IMR-90 (cell line): ENCODE data around the gene PLEK2. TPM values are rescaled to one million over a fixed set of nuclear protein-coding genes. Genes with fewer than 3 reads are reported as not detected.

Experiments
- ATAC-seq: fragments of 200-7000 bp; cut with Tn5 transposase; 2 replicates; pipeline ENCODE4 v1.9.1; 2020; ENCODE audit warnings: low read depth, mild to moderate bottlenecking, moderate library complexity
- BruUV-seq: library from RNA; stranded (reverse); fragments of 400-500 nt; replicated peaks from 2 replicates; lab custom pipeline; 2021; lab: Mats Ljungman, UMichigan
- CTCF ChIA-PET: fragments of 300-600 bp; formaldehyde crosslinking; extraction: SDS; loops from one replicate; lab custom pipeline; 2021; ENCODE audit warnings: antibody characterized with exemption; lab: Yijun Ruan, JAX
- POLR2A ChIA-PET: fragments of 300-600 bp; sonication (Branson Sonifier 250); formaldehyde crosslinking; loops from one replicate; lab custom pipeline; 2022; ENCODE audit warnings: antibody characterized with exemption; ENCODE audit not compliant: unreplicated experiment; lab: Charles Lee
- DNase-seq: peaks from one replicate; pipeline ENCODE4 v3.0.0; 2013
- H2AFZ ChIP-seq: replicated peaks from 2 replicates; pipeline ENCODE3; 2013; ENCODE audit warnings: low read length, mild to moderate bottlenecking; ENCODE audit not compliant: poor library complexity
- H2AK5ac ChIP-seq: 2 replicates; pipeline ENCODE4 v1.6.1; 2013; ENCODE audit warnings: low read depth, low read length, inconsistent platforms
- H2AK9ac ChIP-seq: replicated peaks from 2 replicates; pipeline ENCODE3; 2013; ENCODE audit warnings: mild to moderate bottlenecking, low read depth, low read length, moderate library complexity; ENCODE audit not compliant: poor library complexity
- H2BK120ac ChIP-seq: 2 replicates; pipeline ENCODE4 v1.6.1; 2013; ENCODE audit warnings: low read depth, low read length, inconsistent platforms
- H2BK15ac ChIP-seq: 3 replicates; pipeline ENCODE4 v1.6.1; 2013; ENCODE audit warnings: low read depth, low read length, inconsistent platforms
- H2BK20ac ChIP-seq: 2 replicates; pipeline ENCODE4 v1.6.1; 2013; ENCODE audit warnings: low read depth, mild to moderate bottlenecking, inconsistent platforms, low read length, moderate library complexity
- H2BK5ac ChIP-seq: 2 replicates; pipeline ENCODE4 v1.6.1; 2013; ENCODE audit warnings: mild to moderate bottlenecking, low read depth, low read length, inconsistent platforms; ENCODE audit not compliant: poor library complexity, severe bottlenecking
- H3K14ac ChIP-seq: replicated peaks from 2 replicates; pipeline ENCODE4 v1.6.1; 2013; ENCODE audit warnings: low read depth, low read length, inconsistent platforms
- H3K18ac ChIP-seq: 2 replicates; pipeline ENCODE4 v1.6.1; 2013; ENCODE audit warnings: low read depth, low read length, control low read depth
- H3K23ac ChIP-seq: 2 replicates; pipeline ENCODE4 v1.6.1; 2013; ENCODE audit warnings: low read depth, low read length, inconsistent platforms
- H3K27ac ChIP-seq: 2 replicates; pipeline ENCODE4 v1.5.1; 2013; ENCODE audit warnings: mild to moderate bottlenecking, control low read depth, low read length; ENCODE audit not compliant: insufficient read depth
- H3K27me3 ChIP-seq: 2 replicates; pipeline ENCODE4 v1.6.1; 2013; ENCODE audit warnings: low read length; ENCODE audit not compliant: control insufficient read depth, insufficient read depth
- H3K36me3 ChIP-seq: 2 replicates; pipeline ENCODE4 v1.6.1; 2013; ENCODE audit warnings: low read length, mixed read lengths; ENCODE audit not compliant: control insufficient read depth, insufficient read depth
- H3K4ac ChIP-seq: 2 replicates; pipeline ENCODE4 v1.6.1; 2013; ENCODE audit warnings: low read depth, low read length, inconsistent platforms
- H3K4me1 ChIP-seq: 2 replicates; pipeline ENCODE4 v1.6.1; 2013; ENCODE audit warnings: low read length, mixed read lengths; ENCODE audit not compliant: control insufficient read depth, insufficient read depth
- H3K4me2 ChIP-seq: 2 replicates; pipeline ENCODE4 v1.6.1; 2013; ENCODE audit warnings: low read depth, mild to moderate bottlenecking, control low read depth, low read length, moderate library complexity
- H3K4me3 ChIP-seq: 2 replicates; pipeline ENCODE4 v1.5.1; 2013; ENCODE audit warnings: low read depth, mild to moderate bottlenecking, control low read depth, low read length, moderate library complexity; ENCODE audit not compliant: insufficient read depth
- H3K56ac ChIP-seq: 2 replicates; pipeline ENCODE4 v1.6.1; 2013; ENCODE audit warnings: low read length, inconsistent platforms; ENCODE audit not compliant: insufficient read depth; ENCODE audit errors: extremely low read depth
- H3K79me1 ChIP-seq, 2 experiments: 2 replicates each; pipeline ENCODE4 v1.6.1; 2013; ENCODE audit warnings: low read length in 2 of 2, inconsistent platforms in 1 of 2, low read depth in 1 of 2
- H3K9ac ChIP-seq: 2 replicates; pipeline ENCODE4 v1.6.1; 2013; ENCODE audit warnings: low read depth, low read length, control low read depth
- H3K9me1 ChIP-seq: 2 replicates; pipeline ENCODE4 v1.6.1; 2013; ENCODE audit warnings: low read length, inconsistent platforms; ENCODE audit not compliant: insufficient read depth
- H3K9me3 ChIP-seq: 2 replicates; pipeline ENCODE4 v1.6.1; 2013; ENCODE audit warnings: low read length; ENCODE audit not compliant: control insufficient read depth, insufficient read depth
- H4K20me1 ChIP-seq: 2 replicates; pipeline ENCODE4 v1.6.1; 2013; ENCODE audit warnings: low read length, inconsistent platforms; ENCODE audit not compliant: insufficient read depth
- H4K5ac ChIP-seq: 2 replicates; pipeline ENCODE4 v1.6.1; 2013; ENCODE audit warnings: mild to moderate bottlenecking, low read depth, low read length, control low read depth
- H4K8ac ChIP-seq, 2 experiments: 2 replicates each; pipeline ENCODE4 v1.6.1; 2013; ENCODE audit warnings: low read depth in 2 of 2, low read length in 2 of 2, control low read depth in 1 of 2, inconsistent platforms in 1 of 2
- H4K91ac ChIP-seq: 2 replicates; pipeline ENCODE4 v1.6.1; 2013; ENCODE audit warnings: low read depth, low read length, inconsistent platforms; ENCODE audit not compliant: insufficient read depth
- CEBPB ChIP-seq: IDR thresholded peaks from 2 replicates; pipeline ENCODE4 v1.6.1; 2012; ENCODE audit warnings: low read depth, low read length, improper control_type of control experiment
- CHD1 ChIP-seq: IDR thresholded peaks from 2 replicates; pipeline ENCODE4 v1.6.1; 2012; ENCODE audit warnings: low read depth, low read length, improper control_type of control experiment
- CTCF ChIP-seq: conservative IDR thresholded peaks from 2 replicates; pipeline ENCODE4 v1.5.1; 2012; ENCODE audit warnings: mild to moderate bottlenecking, low read depth, low read length, improper control_type of control experiment
- MAFK ChIP-seq: IDR thresholded peaks from 2 replicates; pipeline ENCODE4 v1.6.1; 2012; ENCODE audit warnings: low read depth, low read length, improper control_type of control experiment
- MAZ ChIP-seq: IDR thresholded peaks from 2 replicates; pipeline ENCODE4 v1.6.1; 2012; ENCODE audit warnings: low read depth, mild to moderate bottlenecking, low read length, improper control_type of control experiment, moderate library complexity, borderline replicate concordance
- MXI1 ChIP-seq: IDR thresholded peaks from 2 replicates; pipeline ENCODE4 v1.6.1; 2012; ENCODE audit warnings: low read depth, mild to moderate bottlenecking, low read length, moderate library complexity, borderline replicate concordance
- NFE2L2 ChIP-seq: fragments of 150-350 bp; IDR thresholded peaks from 2 replicates; pipeline ENCODE4 v1.6.1; 2016; ENCODE audit warnings: low read depth, mild to moderate bottlenecking, low read length
- POLR2A ChIP-seq: IDR thresholded peaks from 2 replicates; pipeline ENCODE4 v1.6.1; 2012; ENCODE audit warnings: mild to moderate bottlenecking, low read depth, low read length
- RAD21 ChIP-seq: IDR thresholded peaks from 2 replicates; pipeline ENCODE4 v1.6.1; 2012; ENCODE audit warnings: low read length, improper control_type of control experiment
- RFX5 ChIP-seq: IDR thresholded peaks from 2 replicates; pipeline ENCODE4 v1.8.0; 2012; ENCODE audit warnings: low read depth, mild to moderate bottlenecking, low read length, moderate library complexity
- USF2 ChIP-seq: fragments of 150-350 bp; IDR thresholded peaks from 2 replicates; pipeline ENCODE4 v1.6.1; 2017; ENCODE audit warnings: mild to moderate bottlenecking, antibody characterized with exemption, low read length, low read depth
- WGBS, 2 experiments: methylation state at CpG; one replicate each; pipeline versions ENCODE4 v1.1.5 to v1.1.7; 2013; ENCODE audit warnings: missing lambda C conversion rate in 2 of 2; ENCODE audit not compliant: insufficient read length in 1 of 2; ENCODE audit errors: extremely low coverage in 2 of 2; 5-methylcytosine and 5-hydroxymethylcytosine counted together
- dilution Hi-C: fragments of 300-500 bp; cut with HindIII; formaldehyde crosslinking; loops from one replicate; pipeline ENCODE4 v1.14.3; 2018; ENCODE audit warnings: low sequenced_read_pairs; ENCODE audit not compliant: unreplicated experiment
- in situ Hi-C: fragments of 300-500 bp; cut with MboI; formaldehyde crosslinking; loops from 3 replicates; pipeline ENCODE4 v1.14.3; 2019; ENCODE audit warnings: low sequenced_read_pairs, inconsistent platforms, mixed read lengths
- intact Hi-C: fragments of 100-400 bp; cut with micrococcal nuclease; formaldehyde crosslinking; loops from 2 replicates; pipeline ENCODE4 v1.10.0; 2022
- polyA plus RNA-seq, 3 experiments: library from polyadenylated mRNA; depleted of rRNA; stranded (reverse); fragments of >200 nt; gene quantifications; 2 replicates each; pipeline ENCODE4 v1.2.3, GENCODE V29; 2012; ENCODE audit warnings: low replicate concordance in 1 of 3
- total RNA-seq: library from RNA; depleted of rRNA; stranded (reverse); fragments of >200 nt; gene quantifications from 2 replicates; pipeline ENCODE4 v1.2.3, GENCODE V29; 2012

The PLEK2 gene
- total and polyA plus RNA-seq, 2 of the 4 experiments (the other 2 are of a cell fraction), result 1.7 to 2.5 TPM

GRCh38 chr14:67444395-67444794 lies 32.4 kb upstream of the PLEK2 start:
- Histone ChIP-seq H2AK5ac (no peak overlapping the region), H3K9me3 (no peaks in the 10 kb centered on the region), H3K27ac (no peak overlapping the region), H3K27me3 (peaks cover 36% of the 10 kb centered on the region), H2BK120ac (no peak overlapping the region), H3K18ac (no peak overlapping the region), H4K20me1 (no peaks in the 10 kb centered on the region), H2BK5ac (no peak overlapping the region), H3K4me3 (no peak overlapping the region), H4K8ac (no peak overlapping the region), H4K91ac (no peak overlapping the region), H3K56ac (no peak overlapping the region), H3K4ac (no peak overlapping the region), H3K23ac (no peak overlapping the region), H3K9me1 (no peaks in the 10 kb centered on the region), H3K4me1 (no peaks in the 10 kb centered on the region), H3K79me1 (no peaks in the 10 kb centered on the region), H2BK20ac (no peak overlapping the region), H3K14ac (no peak overlapping the region), H3K9ac (no peak overlapping the region), H3K36me3 (no peaks in the 10 kb centered on the region), H2AK9ac (no peak overlapping the region), H4K5ac (no peak overlapping the region), H2AFZ (no peak overlapping the region), H2BK15ac (no peak overlapping the region), H3K4me2 (no peak overlapping the region)
- CTCF ChIA-PET, result no interaction called here
- intact Hi-C loops (no loop called here), dilution Hi-C loops (no loop called here), in situ Hi-C loops (loop anchor here (10.0 to 25.0 kb wide), 2 partner anchors 110 to 268 kb away; partner anchors contain the start of gene RDH12)
- DNase-seq (no peak), ATAC-seq (no peak)
- POLR2A ChIA-PET, result no interaction called here
- no peak for TF ChIP-seq CTCF
- TF ChIP-seq POLR2A, result no peak
- no peak for TF ChIP-seq USF2
- TF ChIP-seq NFE2L2, result no peak
- TF ChIP-seq MAFK, result no peak
- no peak for TF ChIP-seq RFX5
- TF ChIP-seq CHD1, result no peak
- no peak for TF ChIP-seq CEBPB
- TF ChIP-seq MAZ, result no peak
- no peak for TF ChIP-seq MXI1
- TF ChIP-seq RAD21, result no peak
- no TSS peak for BruUV-seq
- WGBS, 2 experiments, result no CpG with 5 or more reads among the region's 3 CpGs
